Right lobe of liver (tissue), 6 donors: Measurements from ENCODE around the gene UFD1. TPM values are rescaled to one million over a fixed set of nuclear protein-coding genes. Genes with fewer than 3 reads are reported as not detected.

Experiments
- ATAC-seq, 4 donors: fragments of 200-7000 bp; cut with Tn5 transposase; one replicate each; pipeline ENCODE4 v1.9.1; 2020; ENCODE audit warnings: mild to moderate bottlenecking in 4 of 4, moderate library complexity in 4 of 4
- DNase-seq, 3 donors: peaks; one replicate each; pipeline ENCODE4 v3.0.0-alpha.2; 2020
- H3K27ac ChIP-seq, 3 donors: fragments of 200-600 bp; one replicate each; pipeline ENCODE4 v1.8.0; 2022
- H3K27me3 ChIP-seq, 2 donors: fragments of 200-600 bp; one replicate each; pipeline ENCODE4 v1.8.0; 2022
- H3K36me3 ChIP-seq, 4 donors: fragments of 200-600 bp; sonication (generic) in 1 of 4; one replicate each; pipeline versions ENCODE4 v1.5.1 to v1.8.0; 2017 to 2022; ENCODE audit warnings: control low read depth in 1 of 4
- H3K4me1 ChIP-seq, 4 donors: fragments of 200-600 bp; sonication (generic) in 1 of 4; one replicate each; pipeline versions ENCODE4 v1.5.1 to v1.8.0; 2017 to 2022; ENCODE audit warnings: control low read depth in 1 of 4
- H3K4me3 ChIP-seq, 3 donors: fragments of 200-600 bp; one replicate each; pipeline ENCODE4 v1.8.0; 2022
- H3K9me3 ChIP-seq, 4 donors: fragments of 200-600 bp; sonication (generic) in 1 of 4; one replicate each; pipeline versions ENCODE4 v1.5.1 to v1.8.0; 2017 to 2022; ENCODE audit warnings: control low read depth in 1 of 4
- POLR2A ChIP-seq: fragments of 450-650 bp; IDR thresholded peaks from one replicate; pipeline ENCODE4 v1.6.1; 2017; ENCODE audit warnings: antibody characterized with exemption, mild to moderate bottlenecking
- WGBS: methylation state at CpG from one replicate; pipeline ENCODE4 v1.1.6; 2018; ENCODE audit warnings: low coverage, low lambda C conversion rate; ENCODE audit not compliant: insufficient coverage; ENCODE audit errors: missing lambda C conversion rate; 5-methylcytosine and 5-hydroxymethylcytosine counted together
- intact Hi-C, 2 donors: fragments of 100-400 bp; cut with DNase I; formaldehyde crosslinking; loops; one replicate each; pipeline versions ENCODE4 v1.11.2 to v1.14.1; 2022
- total RNA-seq, 6 experiments: library from RNA; depleted of rRNA in 2 of 6; stranded (reverse); fragments of >200 nt in 2 of 6; fragmentation: NEBNext Ultra II Directional in 3 of 6; extraction: Animal tissue kit (Norgen Biotek cat#: 25700) in 3 of 6; gene quantifications; one replicate each; pipeline versions ENCODE4 v1.1.0 to v1.2.4, GENCODE V29; 2016 to 2023
- TF ChIP-seq, protein P1 (sequence below), 4 donors: fragments of 200-600 bp in 3 of 4; fragments of 450-650 bp in 1 of 4; IDR thresholded peaks; one replicate each; pipeline versions ENCODE4 v1.5.1 to v1.8.0; 2016 to 2022; ENCODE audit warnings: antibody characterized with exemption in 4 of 4, mild to moderate bottlenecking in 2 of 4
- donor health status: DM: no; HTN: yes; CAD: no.
- donor health status: DM: no; HTN: no; CAD: no.
- donor health status: DM: no; HTN: no; CAD: no.
- donor health status: DM: no; HTN: yes; CAD: no.
- donor health status: DM: no; HTN: yes; CAD: no.

Gene UFD1
- total RNA-seq, 6 experiments from 2014 or later, result 26.8 to 43.7 (median 32.1) TPM

GRCh38 chr22:19402642-19403191, 76.3 kb downstream of the UFD1 start:
- Histone ChIP-seq H3K27ac (no peak overlapping the region), H3K9me3 (no peaks in the 10 kb centered on the region), H3K4me3 (no peak overlapping the region), H3K27me3 (no peaks in the 10 kb centered on the region), H3K36me3 (peaks cover 3 to 57% (median 18%) of the 10 kb centered on the region in 4 donors), H3K4me1 (peaks cover 0 to 17% (median 3%) of the 10 kb centered on the region in 4 donors)
- WGBS, result 96% methylated on average over 2 of the region's 4 CpGs
- ATAC-seq (no peak), DNase-seq (peak in 1 of 3 donors; percentile 4)
- intact Hi-C loops, result no loop called here
- TF ChIP-seq, protein P1, sequence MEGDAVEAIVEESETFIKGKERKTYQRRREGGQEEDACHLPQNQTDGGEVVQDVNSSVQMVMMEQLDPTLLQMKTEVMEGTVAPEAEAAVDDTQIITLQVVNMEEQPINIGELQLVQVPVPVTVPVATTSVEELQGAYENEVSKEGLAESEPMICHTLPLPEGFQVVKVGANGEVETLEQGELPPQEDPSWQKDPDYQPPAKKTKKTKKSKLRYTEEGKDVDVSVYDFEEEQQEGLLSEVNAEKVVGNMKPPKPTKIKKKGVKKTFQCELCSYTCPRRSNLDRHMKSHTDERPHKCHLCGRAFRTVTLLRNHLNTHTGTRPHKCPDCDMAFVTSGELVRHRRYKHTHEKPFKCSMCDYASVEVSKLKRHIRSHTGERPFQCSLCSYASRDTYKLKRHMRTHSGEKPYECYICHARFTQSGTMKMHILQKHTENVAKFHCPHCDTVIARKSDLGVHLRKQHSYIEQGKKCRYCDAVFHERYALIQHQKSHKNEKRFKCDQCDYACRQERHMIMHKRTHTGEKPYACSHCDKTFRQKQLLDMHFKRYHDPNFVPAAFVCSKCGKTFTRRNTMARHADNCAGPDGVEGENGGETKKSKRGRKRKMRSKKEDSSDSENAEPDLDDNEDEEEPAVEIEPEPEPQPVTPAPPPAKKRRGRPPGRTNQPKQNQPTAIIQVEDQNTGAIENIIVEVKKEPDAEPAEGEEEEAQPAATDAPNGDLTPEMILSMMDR (IDR thresholded peaks at IDR 0.05), result no peak
- no peak for TF ChIP-seq POLR2A

GRCh38 chr22:19401483-19401882, 77.5 kb downstream of the UFD1 start:
- Histone ChIP-seq H3K9me3 (no peaks in the 10 kb centered on the region), H3K27me3 (no peaks in the 10 kb centered on the region), H3K27ac (no peak overlapping the region), H3K36me3 (peaks cover 3 to 57% (median 16%) of the 10 kb centered on the region in 4 donors), H3K4me3 (no peak overlapping the region), H3K4me1 (peaks cover 0 to 17% (median 3%) of the 10 kb centered on the region in 4 donors)
- DNase-seq, result no peak
- TF ChIP-seq POLR2A, result no peak
- TF ChIP-seq, protein P1 (IDR thresholded peaks at IDR 0.05), result no peak
- no peak for ATAC-seq
- intact Hi-C loops, result no loop called here
- 100% methylated on average over 4 of the region's 4 CpGs for WGBS

DNA sequence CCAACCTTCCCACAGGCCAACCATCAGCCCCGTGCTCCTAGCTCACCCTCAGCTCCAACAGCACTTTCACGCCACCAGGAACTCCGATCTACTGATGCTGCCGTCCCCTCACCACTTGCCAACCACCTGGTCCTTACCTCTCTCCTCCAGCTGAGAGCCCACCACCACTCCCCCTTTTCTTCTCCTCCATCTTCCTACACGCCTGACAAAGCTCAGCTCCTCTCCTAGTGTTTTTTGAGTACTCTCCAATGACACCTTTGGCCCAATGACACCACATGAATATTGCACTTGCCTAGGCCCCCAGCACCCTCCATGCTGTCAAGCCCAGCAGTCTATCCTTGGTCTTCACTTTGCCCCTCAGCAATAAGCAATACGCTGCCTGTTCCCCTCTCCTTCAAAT, 78.1 kb downstream of the UFD1 start:
- intact Hi-C loops, result no loop called here
- H3K27me3 ChIP-seq, result no peaks in the 10 kb centered on the region
- H3K4me1 ChIP-seq, result peaks cover 0 to 12% (median 3%) of the 10 kb centered on the region in 4 donors
- H3K36me3 ChIP-seq, result peaks cover 0 to 58% (median 17%) of the 10 kb centered on the region in 4 donors
- no peaks in the 10 kb centered on the region for H3K9me3 ChIP-seq
- ATAC-seq (no peak), DNase-seq (peak in 1 of 3 donors; percentile 22)
- no peak overlapping the region for H3K4me3 ChIP-seq
- WGBS, result 95% methylated on average over 5 of the region's 6 CpGs
- H3K27ac ChIP-seq, result no peak overlapping the region
- no peak for TF ChIP-seq POLR2A
- TF ChIP-seq, protein P1 (IDR thresholded peaks at IDR 0.05), result no peak

Other genes with a start within 250 kb of the UFD1 start
- gene CLTCL1, start 187.5 kb downstream of the UFD1 start, total RNA-seq, result 1 to 10 TPM; 3.5 to 6.6 (median 5.7) TPM
- 10 to 100 TPM; 14.6 to 25.0 (median 17.8) TPM for gene HIRA, start 47.5 kb downstream of the UFD1 start, total RNA-seq
- 10 to 100 TPM; 23.6 to 38.8 (median 27.8) TPM for gene MRPL40, start 46.6 kb downstream of the UFD1 start, total RNA-seq
- gene C22orf39, start 31.5 kb downstream of the UFD1 start, total RNA-seq, result 10 to 100 TPM in 5 of 6 experiments, 1 to 10 TPM in 1; 9.8 to 15.7 (median 12.5) TPM
- 1 to 10 TPM in 2 of 6 experiments, under 1 TPM in 3, not detected in 1; 0.39 to 4.2 (median 0.56) TPM for gene CDC45, start 727 bp upstream of the UFD1 start, total RNA-seq
- gene CLDN5, start 45.2 kb upstream of the UFD1 start, total RNA-seq, result 10 to 100 TPM in 2 of 6 experiments, 1 to 10 TPM in 4; 4.4 to 12.1 (median 5.7) TPM
- 1 to 10 TPM; 1.3 to 3.7 (median 2.1) TPM for gene SEPTIN5, start 235.3 kb upstream of the UFD1 start, total RNA-seq
- 1 to 10 TPM in 1 of 6 experiments, under 1 TPM in 4, not detected in 1; 0.15 to 1.3 (median 0.62) TPM for gene GP1BB, start 244.3 kb upstream of the UFD1 start, total RNA-seq